ENCODE measurements around the gene DVL3. TPM values are rescaled to one million over a fixed set of nuclear protein-coding genes. Genes with fewer than 3 reads are reported as not detected.

The DVL3 gene
- total RNA-seq: 28.0 and 54.0 TPM in 2 replicates

GRCh38 chr3:184154885-184155643, at the start of gene DVL3:
TSS of gene DVL3 (plus strand) at chr3:184155377. CDS start at chr3:184155636, 259 bp downstream.

GRCh38 chr3:184135149-184135910, 19.8 kb upstream of the DVL3 start, which contains the start of gene EIF2B5:
TSS of gene EIF2B5 (plus strand) at chr3:184135358. CDS start at chr3:184135386, 28 bp downstream.

DNA sequence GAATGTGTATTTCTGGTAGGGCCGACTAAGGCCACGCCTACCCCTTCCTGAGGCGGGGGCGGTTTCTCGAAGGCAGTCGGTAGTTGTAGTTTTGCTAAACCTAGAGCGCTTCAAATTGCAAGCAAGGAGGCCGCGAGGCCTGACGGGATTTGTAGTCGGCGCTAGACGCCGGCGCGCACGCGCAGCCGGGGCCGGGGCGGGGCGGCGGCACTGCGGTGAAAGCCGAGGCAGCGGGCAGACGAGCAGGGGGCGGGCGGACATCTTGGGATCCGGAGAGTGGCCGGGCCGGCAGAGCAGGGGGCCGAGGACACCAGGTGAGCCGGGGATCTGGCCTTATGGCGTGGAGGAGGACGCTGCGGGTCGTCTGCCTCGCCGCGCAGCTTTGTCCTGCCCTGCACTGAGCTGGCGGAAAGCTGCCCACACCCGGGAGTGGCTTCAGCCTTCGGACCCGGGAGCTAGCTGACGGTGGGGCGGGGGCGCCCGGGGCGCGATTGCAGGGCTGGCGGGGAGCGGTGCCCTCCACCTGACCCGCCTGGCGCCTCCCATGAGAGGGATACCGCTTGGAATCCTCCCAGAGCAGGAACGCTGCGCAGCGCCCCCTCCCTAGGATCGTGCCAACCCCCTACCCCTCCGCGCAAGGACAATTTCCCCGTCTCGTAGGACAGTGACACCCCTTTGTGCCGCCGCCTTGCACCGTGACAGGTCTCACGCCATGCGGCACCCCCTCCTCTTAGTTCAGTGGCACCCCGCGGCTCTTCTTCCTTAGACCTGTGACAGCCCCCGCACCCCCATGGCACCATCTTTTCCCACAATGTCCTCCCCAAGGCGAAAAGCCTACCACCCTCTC, 19.7 kb downstream of the DVL3 start, which contains the start of gene AP2M1:
Gene AP2M1, plus strand, starts transcription at position 210 of the 847 bp plus-strand sequence. CDS start 2,139 bp downstream, outside the sequence.

DNA sequence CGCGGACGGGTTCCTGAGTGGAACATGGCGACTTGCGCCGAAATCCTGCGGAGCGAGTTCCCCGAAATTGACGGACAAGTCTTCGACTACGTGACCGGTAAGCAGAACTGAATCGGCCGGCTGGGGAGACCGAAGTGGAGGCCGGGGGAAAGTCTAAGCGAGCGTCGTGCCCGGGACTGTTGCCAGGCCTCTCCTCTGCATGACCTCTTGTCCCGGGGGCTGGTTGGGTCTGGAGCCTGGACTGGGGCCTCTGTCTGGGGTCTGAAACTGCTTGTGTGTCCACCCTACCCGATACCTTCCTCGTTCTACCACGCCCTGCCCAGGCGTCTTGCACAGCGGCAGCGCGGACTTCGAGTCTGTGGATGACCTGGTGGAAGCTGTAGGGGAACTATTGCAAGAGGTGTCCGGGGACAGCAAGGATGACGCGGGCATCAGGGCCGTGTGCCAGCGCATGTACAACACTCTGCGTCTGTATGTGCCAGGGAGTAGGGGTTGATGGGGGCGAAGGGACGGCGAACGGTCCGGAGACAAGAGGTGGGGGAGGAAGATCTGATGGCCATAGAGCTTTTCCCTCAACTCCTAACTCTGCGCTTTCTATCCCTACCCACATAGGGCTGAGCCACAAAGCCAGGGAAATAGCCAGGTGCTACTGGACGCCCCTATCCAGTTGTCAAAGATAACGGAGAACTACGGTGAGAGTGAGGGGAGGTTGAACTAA, 31.2 kb downstream of the DVL3 start, which contains the start of gene ABCF3:
Gene ABCF3, plus strand, starts transcription at position 16 of the 718 bp plus-strand sequence. Its CDS starts 9 bp downstream, at position 25.

Other genes starting within 250 kb of the DVL3 start
- gene ABCC5, start 137.5 kb upstream of the DVL3 start, total RNA-seq: 11.3 and 49.3 TPM in 2 replicates
- not detected in 2 replicates for gene HTR3D, start 123.6 kb upstream of the DVL3 start, total RNA-seq
- gene HTR3C, start 102.3 kb upstream of the DVL3 start, total RNA-seq: not detected in 2 replicates
- not detected in 2 replicates for gene HTR3E, start 58.3 kb upstream of the DVL3 start, total RNA-seq
- 31.1 and 37.1 TPM in 2 replicates for gene EIF2B5, start 20.0 kb upstream of the DVL3 start, total RNA-seq
- 155 and 294 TPM in 2 replicates for gene AP2M1, start 19.5 kb downstream of the DVL3 start, total RNA-seq
- gene ABCF3, start 30.8 kb downstream of the DVL3 start, total RNA-seq: 68.0 and 69.3 TPM in 2 replicates
- gene VWA5B2, start 74.2 kb downstream of the DVL3 start, total RNA-seq: not detected in 2 replicates
- gene ALG3, start 93.6 kb downstream of the DVL3 start, total RNA-seq: 41.7 and 45.7 TPM in 2 replicates
- gene EEF1AKMT4, start 94.3 kb downstream of the DVL3 start, total RNA-seq: 10.3 and 10.9 TPM in 2 replicates
- gene CAMK2N2, start 106.2 kb downstream of the DVL3 start, total RNA-seq: under 0.01 TPM in 1 of 2 replicates, not detected in the other
- gene ECE2, start 120.6 kb downstream of the DVL3 start, total RNA-seq: not detected in 2 replicates
- gene PSMD2, start 143.9 kb downstream of the DVL3 start, total RNA-seq: 448 and 508 TPM in 2 replicates
- gene EIF4G1, start 159.2 kb downstream of the DVL3 start, total RNA-seq: 315 and 659 TPM in 2 replicates
- gene FAM131A, start 182.2 kb downstream of the DVL3 start, total RNA-seq: 17.6 and 22.6 TPM in 2 replicates
- 2.1 and 4.8 TPM in 2 replicates for gene CLCN2, start 206.2 kb downstream of the DVL3 start, total RNA-seq
- gene POLR2H, start 206.3 kb downstream of the DVL3 start, total RNA-seq: 47.8 and 50.2 TPM in 2 replicates
- gene THPO, start 222.8 kb downstream of the DVL3 start, total RNA-seq: not detected in 2 replicates
- gene CHRD, start 224.7 kb downstream of the DVL3 start, total RNA-seq: not detected in 2 replicates

Data from nasal cavity respiratory epithelium epithelial cell of viscerocranial mucosa (primary cell).